ENCODE measurements around the gene ADORA2A. TPM values are rescaled to one million over a fixed set of nuclear protein-coding genes. Genes with fewer than 3 reads are reported as not detected.

The ADORA2A gene
- total RNA-seq, 1 donor from 2014 or later = 17.9 TPM

DNA sequence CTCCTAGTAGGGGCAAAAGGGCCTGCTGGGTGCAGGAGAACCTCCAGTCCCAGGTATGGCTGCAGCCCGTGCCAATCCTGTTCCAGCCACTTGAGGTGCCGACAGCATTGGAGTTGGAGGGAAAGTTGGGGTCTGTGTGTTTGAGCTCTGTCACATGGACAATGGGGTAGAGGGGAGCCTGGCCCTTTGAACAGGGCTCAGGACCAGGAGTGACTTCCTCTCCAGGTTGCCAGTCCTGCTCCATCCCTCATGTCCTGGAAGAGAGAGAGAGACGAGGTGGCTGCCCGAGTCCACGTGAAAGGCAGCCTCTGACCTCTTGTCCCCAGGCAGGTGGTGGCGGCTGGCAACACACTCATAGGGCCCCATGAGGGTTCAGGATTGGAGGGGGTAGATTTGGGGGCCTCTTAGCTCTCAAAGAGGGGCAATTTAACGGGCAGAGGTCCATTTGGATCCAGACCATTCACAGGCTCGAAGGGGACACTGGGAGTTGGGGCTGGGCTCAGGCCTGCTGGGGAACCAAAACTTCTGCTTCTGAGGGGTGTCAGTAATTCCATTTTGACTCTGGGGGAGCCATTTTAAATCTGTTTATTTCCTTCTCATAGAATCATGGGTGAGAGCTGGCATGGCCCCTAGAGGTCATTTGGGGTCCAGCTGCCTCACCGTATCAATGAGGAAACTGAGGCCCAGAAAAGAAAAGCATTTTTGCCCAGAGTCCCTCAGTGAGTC, 4.1 kb downstream of the ADORA2A start:
- intact Hi-C loops (cut with micrococcal nuclease) = loop anchor here (5.0 kb wide), 1 partner anchor 104 kb away; no protein-coding TSS in a partner anchor

DNA sequence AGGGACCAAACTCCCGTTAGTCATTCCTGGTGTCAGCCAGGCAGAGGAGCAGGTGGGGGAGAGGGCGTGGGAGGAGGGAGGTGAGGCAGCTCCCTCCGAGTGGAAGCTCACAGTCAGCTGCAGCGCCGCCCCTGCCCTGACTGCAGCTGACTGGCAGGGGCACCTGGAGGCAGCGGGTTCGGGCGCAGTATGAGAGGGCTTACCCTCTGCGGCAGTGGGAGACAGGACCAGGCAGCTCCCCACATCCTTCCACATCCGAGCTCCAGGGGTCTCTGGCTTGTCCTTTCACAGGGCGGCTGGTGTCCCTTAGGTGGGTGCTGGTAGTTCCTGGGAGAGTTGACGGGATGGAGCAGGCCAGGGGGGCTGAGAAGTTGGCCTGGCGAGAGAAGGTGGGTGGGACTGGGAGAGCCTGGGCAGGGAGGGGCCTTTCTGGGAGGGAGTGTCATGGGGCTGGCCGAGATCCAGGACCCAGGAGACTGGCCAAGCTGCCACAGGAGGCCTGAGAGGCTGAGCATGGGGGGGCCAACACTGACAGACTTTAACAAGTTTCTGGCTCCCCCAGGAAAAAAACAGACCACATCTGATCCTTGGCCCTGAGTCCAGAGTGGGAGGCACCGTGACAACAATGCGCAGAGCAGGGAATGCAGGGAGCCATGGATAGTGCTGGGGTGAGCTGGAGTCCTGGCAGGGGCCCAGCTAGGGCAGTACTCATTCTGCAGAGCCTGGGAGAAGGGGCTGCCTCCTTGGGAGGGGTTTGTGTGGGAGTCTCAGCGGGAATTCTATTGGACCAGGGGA, 4.9 kb downstream of the ADORA2A start:
- intact Hi-C loops (cut with micrococcal nuclease) = loop anchor here (5.0 kb wide), 1 partner anchor 105 kb away; no protein-coding TSS in a partner anchor

DNA sequence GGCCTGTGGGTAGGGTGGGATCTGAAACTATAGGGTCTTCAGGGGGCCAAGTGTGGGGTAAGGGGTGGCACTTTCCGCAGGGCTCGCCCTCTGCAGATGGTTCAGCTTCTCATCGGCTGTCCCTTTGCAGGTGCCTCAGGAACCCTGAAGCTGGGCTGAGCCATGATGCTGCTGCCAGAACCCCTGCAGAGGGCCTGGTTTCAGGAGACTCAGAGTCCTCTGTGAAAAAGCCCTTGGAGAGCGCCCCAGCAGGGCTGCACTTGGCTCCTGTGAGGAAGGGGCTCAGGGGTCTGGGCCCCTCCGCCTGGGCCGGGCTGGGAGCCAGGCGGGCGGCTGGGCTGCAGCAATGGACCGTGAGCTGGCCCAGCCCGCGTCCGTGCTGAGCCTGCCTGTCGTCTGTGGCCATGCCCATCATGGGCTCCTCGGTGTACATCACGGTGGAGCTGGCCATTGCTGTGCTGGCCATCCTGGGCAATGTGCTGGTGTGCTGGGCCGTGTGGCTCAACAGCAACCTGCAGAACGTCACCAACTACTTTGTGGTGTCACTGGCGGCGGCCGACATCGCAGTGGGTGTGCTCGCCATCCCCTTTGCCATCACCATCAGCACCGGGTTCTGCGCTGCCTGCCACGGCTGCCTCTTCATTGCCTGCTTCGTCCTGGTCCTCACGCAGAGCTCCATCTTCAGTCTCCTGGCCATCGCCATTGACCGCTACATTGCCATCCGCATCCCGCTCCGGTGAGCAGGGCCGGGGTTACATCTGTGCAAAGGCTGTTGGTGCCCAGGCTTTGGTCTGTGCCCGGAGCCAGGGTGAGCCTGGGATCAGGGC, 5.8 kb downstream of the ADORA2A start:
- intact Hi-C loops (cut with micrococcal nuclease) = loop anchor here (5.0 kb wide), 1 partner anchor 106 kb away; no protein-coding TSS in a partner anchor

DNA sequence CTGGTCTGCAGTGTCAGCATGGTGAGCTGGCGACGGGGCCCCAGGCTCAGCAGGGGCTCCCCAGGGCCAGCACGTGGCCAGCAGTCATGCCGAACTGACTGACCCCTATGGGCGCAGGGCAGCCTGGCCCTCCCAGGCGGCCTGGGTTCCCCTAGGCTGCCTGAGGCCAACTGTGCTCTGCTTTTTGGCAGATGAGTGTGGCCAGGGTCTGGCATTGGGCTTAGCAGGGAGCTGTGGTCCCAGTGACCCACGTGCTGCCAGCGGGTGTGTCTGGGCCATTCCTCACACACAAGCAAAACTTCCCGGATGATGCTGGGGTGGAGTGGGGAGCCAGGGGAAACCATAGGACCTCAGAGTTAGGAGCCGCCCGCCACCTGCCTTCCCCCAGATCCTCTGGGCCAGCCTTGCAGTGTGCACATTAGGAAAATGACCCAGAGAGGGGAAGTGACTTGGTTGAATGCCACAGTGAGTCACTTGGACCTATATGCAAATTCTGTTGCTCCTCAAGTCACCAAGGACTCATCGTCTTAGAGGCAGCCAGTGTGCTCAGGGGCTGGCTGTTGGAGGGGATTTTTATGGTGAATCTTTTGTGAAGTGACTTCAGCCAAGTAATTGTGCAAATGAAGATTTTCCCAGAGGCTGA, 6.5 kb downstream of the ADORA2A start:
- intact Hi-C loops (cut with micrococcal nuclease) = loop anchor here (1.0 to 5.0 kb wide), 3 partner anchors 8 to 277 kb away; no protein-coding TSS in a partner anchor

DNA sequence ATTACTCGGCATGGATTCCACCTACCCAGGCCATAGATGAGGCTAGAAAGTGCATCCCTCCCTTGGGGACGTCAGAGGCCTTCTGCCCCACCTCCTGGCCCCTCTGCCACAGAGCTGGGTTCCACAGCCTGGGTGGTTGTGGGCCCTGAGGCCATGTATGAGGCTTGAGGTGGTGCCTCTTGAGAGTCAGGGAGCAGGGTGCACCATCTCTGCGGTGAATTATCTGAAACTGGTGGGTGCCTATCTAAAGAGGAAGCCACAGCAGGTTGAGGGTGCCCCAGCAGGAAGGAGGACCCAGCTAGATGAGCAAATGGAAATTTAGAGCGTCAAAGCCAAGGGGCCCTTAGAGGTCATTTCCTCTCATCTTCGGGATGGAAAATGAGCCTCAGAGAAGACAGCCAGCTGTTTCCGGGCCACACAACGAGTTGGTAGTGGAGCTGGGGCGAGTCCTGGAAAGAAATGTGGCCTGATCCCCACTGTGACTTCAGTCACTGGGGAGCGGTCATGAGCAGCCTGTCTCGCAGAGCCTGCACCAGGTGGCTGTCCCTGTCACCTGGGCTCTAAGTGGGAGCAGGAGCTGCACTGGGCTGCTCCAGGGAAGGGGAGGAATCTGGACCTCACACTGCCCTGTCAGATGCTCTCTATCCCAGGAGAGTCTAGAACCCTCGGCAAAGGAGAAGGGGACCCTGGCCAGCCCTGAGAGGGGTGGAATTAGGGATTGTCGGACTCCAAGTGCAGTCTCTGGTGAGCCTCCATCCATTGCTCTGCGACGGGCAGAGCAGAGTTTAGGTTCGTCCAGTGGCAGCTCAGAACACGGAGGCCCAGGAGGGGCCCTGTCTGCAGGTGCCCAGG, 7.3 kb downstream of the ADORA2A start:
- intact Hi-C loops (cut with micrococcal nuclease) = loop anchor here (1.0 to 5.0 kb wide), 4 partner anchors 8 to 277 kb away; no protein-coding TSS in a partner anchor

DNA sequence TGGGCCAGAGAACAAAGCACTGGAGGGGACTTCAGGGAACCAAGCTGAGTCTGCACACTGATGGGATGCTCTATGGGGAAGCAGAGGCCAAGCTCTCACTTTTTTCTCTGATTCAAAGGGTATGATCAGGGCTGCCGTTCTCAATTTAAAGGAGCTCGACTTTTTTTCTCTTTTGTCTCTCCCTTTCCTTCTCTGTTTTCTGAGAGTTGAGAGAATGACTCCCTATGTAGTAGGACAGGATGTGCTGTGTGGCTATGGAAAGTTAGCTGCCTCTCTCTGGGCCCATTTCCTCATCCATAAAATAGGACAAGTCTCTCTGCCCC, 7.9 kb downstream of the ADORA2A start:
- intact Hi-C loops (cut with micrococcal nuclease) = loop anchor here (5.0 kb wide), 1 partner anchor 52 kb away; no protein-coding TSS in a partner anchor

DNA sequence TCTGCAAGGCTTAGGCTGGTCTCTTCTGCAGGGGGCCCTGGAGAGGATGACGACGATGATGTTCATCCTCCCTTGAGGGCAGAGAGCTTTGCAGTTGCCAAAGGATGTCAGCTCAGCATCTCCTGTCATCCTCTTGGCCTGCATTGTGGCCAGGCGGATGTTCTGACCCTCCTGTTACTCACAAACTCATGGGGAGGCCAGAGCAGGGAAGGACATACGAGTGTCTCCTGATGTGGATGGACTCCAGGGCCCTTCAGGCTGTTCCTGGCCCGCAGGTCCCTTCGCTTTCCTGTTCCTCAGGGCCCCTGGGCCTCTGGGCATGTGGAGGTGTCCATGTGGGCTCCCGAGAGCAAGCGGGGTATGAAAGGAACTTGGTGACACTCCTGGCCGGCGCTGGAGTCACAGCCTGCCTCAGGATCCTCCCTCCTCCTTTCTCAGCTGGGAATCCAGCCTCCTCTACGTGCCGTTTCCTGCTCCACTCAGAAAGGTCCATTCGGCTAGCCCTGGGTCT, 8.5 kb downstream of the ADORA2A start:
- intact Hi-C loops (cut with micrococcal nuclease) = loop anchor here (5.0 kb wide), 1 partner anchor 51 kb away; no protein-coding TSS in a partner anchor

DNA sequence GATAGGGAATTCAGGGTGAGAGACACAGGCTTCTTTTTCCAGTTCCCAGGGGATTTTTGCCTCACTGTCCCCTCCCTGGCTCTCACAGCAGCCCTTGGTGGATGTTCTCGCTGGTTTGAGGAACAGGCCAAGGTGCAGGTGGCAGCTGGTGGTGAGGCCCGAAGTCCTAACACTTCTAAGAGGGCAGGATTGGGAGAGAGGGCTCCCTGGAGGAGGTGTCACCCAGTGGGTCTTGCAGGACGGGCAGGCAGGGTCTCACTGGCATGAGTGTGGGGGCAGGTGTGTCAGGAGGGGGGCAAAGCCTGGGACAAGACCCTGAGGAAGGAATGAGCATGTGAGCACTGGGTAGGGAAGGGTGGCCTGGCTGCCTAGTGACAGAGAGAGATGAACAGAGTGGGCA, 9.2 kb downstream of the ADORA2A start:
- intact Hi-C loops (cut with micrococcal nuclease) = loop anchor here (5.0 kb wide), 1 partner anchor 51 kb away; no protein-coding TSS in a partner anchor

DNA sequence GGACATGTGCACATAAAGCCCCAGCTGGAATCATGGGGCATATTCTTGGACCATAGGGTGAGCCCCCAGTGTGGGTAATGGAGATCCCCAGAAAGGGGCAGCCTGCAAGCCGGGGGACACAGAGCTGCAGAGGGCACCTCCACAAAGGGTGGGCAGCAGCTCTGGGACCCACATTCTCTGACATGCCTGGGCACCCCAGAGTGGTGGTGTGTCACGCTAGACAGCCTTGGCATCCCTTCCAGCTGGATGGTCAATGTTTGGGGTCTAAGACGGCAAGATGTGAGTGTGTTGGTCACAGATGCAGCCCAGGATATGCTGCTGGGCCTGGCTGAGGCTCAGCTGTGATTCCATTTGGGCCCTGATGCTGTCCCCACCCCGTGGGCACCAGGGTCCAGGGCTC, 9.7 kb downstream of the ADORA2A start:
- intact Hi-C loops (cut with micrococcal nuclease) = loop anchor here (5.0 kb wide), 1 partner anchor 50 kb away; no protein-coding TSS in a partner anchor

DNA sequence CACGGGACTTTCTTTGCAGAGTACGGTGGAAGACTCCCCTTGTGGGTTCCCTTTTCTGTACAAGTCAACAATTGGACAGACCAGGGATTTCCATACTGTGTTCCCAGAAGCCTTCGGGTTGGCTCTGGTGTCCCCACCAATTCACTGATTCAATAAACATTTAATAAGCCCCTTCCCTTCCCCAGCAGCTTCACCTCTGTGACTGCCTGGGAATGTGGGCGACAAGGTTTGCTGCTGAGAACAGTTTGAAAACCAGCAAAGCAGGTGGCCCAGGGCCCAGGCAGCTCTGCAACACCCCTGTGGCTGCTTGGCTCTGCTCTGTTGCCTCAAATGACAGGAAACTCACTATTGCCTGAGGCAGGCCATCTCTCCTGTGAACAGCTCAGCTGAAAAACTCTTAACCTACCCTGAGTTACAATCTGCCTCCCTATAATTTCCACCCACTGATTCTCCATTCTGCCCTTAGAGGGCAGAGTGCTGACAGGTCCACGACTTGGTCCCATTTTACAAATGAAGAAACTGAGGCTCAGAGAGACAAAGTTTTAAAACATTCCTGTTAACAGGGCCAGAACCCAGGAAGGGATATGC, 10.4 kb downstream of the ADORA2A start:
- intact Hi-C loops (cut with micrococcal nuclease) = loop anchor here (5.0 kb wide), 1 partner anchor 49 kb away; no protein-coding TSS in a partner anchor

DNA sequence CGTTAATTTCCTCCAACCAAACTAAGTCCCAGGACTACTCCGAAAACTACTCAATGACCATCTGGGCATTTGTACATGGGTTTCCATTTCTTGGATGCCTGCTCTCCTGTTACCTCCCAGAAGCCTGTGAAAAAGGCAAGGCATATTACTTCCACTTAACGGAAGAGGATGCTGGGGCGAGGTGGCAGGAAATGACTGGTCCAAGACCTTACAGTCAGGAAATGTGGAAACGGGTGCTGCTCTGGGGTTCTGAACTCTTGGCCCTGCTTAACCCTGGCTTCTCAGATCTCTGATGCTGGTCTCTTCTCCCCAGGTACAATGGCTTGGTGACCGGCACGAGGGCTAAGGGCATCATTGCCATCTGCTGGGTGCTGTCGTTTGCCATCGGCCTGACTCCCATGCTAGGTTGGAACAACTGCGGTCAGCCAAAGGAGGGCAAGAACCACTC, 12.9 kb downstream of the ADORA2A start:
- intact Hi-C loops (cut with micrococcal nuclease) = no loop called here

DNA sequence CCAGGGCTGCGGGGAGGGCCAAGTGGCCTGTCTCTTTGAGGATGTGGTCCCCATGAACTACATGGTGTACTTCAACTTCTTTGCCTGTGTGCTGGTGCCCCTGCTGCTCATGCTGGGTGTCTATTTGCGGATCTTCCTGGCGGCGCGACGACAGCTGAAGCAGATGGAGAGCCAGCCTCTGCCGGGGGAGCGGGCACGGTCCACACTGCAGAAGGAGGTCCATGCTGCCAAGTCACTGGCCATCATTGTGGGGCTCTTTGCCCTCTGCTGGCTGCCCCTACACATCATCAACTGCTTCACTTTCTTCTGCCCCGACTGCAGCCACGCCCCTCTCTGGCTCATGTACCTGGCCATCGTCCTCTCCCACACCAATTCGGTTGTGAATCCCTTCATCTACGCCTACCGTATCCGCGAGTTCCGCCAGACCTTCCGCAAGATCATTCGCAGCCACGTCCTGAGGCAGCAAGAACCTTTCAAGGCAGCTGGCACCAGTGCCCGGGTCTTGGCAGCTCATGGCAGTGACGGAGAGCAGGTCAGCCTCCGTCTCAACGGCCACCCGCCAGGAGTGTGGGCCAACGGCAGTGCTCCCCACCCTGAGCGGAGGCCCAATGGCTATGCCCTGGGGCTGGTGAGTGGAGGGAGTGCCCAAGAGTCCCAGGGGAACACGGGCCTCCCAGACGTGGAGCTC, 13.5 kb downstream of the ADORA2A start:
- intact Hi-C loops (cut with micrococcal nuclease) = no loop called here

DNA sequence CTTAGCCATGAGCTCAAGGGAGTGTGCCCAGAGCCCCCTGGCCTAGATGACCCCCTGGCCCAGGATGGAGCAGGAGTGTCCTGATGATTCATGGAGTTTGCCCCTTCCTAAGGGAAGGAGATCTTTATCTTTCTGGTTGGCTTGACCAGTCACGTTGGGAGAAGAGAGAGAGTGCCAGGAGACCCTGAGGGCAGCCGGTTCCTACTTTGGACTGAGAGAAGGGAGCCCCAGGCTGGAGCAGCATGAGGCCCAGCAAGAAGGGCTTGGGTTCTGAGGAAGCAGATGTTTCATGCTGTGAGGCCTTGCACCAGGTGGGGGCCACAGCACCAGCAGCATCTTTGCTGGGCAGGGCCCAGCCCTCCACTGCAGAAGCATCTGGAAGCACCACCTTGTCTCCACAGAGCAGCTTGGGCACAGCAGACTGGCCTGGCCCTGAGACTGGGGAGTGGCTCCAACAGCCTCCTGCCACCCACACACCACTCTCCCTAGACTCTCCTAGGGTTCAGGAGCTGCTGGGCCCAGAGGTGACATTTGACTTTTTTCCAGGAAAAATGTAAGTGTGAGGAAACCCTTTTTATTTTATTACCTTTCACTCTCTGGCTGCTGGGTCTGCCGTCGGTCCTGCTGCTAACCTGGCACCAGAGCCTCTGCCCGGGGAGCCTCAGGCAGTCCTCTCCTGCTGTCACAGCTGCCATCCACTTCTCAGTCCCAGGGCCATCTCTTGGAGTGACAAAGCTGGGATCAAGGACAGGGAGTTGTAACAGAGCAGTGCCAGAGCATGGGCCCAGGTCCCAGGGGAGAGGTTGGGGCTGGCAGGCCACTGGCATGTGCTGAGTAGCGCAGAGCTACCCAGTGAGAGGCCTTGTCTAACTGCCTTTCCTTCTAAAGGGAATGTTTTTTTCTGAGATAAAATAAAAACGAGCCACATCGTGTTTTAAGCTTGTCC, 14.3 kb downstream of the ADORA2A start:
- intact Hi-C loops (cut with micrococcal nuclease) = no loop called here

DNA sequence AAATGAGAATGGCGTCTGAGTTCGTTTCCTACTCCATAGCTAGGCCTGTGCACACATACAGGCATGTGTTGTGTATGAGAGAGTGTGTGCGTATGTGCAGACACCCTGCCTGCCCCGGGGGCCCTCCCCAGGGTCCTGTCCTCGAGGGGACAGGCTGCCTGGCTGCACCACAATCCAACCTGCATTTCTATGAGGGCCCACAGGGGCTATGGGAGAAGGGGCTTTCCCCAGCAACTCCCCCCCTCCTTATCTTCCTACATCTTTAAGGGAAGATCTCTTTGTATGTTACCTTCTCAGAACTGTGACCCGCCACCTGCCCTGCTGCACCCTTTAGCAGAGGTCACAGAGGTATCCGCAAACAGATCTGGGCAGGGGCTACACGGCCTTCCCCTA, 14.9 kb downstream of the ADORA2A start:
- intact Hi-C loops (cut with micrococcal nuclease) = no loop called here

DNA sequence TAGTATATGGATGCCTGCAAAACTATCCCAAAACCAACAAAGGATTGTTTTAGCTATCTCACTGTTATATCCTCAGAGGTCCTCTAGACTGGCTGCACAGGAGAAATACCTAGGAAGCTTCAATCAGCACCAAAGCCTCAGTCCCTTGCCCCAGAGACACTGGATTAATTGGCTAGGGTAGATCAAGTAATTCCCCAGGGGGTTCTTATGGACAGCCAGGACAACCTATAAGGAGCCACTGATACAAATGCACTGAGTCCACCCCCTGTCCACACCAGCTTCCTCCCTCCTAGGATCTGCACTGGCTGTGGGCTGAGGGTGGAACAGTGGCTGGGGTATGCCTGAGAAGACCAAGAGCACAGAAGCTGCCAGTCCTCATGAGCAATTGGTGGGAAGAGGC, 16.3 kb downstream of the ADORA2A start:
- intact Hi-C loops (cut with micrococcal nuclease) = no loop called here

DNA sequence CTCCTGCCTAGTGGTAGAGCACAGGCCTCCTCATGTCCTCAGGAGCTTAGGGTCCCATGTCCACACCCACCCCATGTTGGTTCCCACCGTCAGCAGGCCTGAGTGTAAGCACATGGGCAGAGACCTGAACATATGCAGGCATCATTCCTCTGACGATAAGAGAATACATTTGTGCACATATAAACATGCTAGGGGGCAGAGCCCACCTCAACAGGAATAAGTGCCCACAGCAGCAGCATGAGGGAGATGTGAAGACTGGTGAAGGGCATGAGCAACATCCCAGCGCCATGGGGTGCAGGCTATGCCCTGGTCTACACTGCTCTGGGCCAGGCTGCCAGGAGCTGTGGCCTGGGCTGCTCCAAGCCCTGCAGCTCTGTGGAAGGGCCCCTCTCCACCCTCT, 16.9 kb downstream of the ADORA2A start:
- intact Hi-C loops (cut with micrococcal nuclease) = no loop called here

DNA sequence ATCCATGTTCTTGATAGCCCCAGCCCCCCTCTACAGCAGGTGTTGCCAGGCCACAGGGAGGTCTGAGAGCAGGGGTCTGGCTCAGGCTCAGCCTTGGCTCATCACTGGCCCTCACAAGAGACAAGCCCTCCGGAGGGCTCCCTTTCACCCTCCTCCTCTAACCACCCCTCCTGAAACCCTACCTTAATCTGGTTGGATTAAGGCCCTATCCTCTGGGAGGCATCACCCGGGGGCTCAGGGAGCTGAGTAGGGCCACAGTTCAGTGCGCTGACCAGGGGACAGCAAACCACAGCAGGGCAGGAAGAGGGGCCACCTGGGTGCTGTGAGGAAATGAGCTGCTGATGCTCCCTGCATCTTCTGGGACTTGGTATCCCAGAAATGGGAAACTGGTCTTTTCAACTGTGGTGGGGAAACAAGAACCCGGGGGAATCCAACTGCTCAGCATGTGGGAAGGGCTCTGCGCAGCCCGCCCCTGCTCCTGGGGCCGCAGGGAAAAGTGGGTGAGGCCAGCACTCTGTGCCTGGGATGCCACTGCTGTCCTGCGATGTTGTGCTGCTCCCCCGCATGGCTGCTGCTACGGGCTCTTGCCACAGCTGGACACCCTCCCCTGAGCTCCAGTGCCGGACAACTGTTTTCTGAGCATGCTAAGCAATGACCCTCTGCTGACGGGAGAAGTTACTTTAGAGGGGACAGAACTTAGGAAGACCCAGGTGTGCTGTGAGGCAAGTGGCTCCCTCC, 17.5 kb downstream of the ADORA2A start:
- intact Hi-C loops (cut with micrococcal nuclease) = no loop called here

Measured in T-helper 2 cell treated with Interferon-gamma antibody and Interleukin-4, amounts not matched to agents 100 ng/mL and 5 ng/mL, for 36 hours (primary cell).